ENCODE measurements around the gene SAMD5. TPM values are rescaled to one million over a fixed set of nuclear protein-coding genes. Genes with fewer than 3 reads are reported as not detected.
"Not testable (repeated sequence)": the region's sequence is repeated elsewhere in the genome, so short reads cannot be mapped to it uniquely, and the experiment has no call there.

Gene SAMD5
- total RNA-seq, 2 donors from 2014 or later = not detected

- Mint-ChIP-seq H3K36me3 (no peaks in the 10 kb centered on the region), H3K27ac (no peak overlapping the region), H3K9me3 (peaks cover 0 to 4% of the 10 kb centered on the region in 2 donors)
- ATAC-seq (no peak), DNase-seq (ENCODE audit: low spot score in 2 of 2) (no peak)
Measured at GRCh38 chr6:147514831-147515230, 6.3 kb downstream of the SAMD5 start.

DNA sequence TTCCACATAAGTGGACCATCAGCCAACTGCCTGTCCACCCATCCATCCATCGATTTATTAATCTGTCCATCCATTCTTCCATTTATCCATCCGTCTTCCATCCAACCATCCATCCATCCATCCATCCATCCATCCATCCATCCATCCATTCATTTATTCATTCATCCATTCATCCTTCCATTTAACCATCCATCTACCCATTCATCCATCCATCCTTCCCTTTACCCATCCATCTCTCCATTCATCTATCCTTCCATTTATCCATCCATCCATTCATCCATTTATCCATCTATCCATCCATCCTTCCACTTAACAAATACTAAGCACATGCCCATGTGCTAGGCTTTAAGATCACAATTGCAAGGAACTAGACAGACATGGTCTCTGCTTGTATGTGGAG, 6.8 kb downstream of the SAMD5 start:
- ATAC-seq = no peak
- H3K9me3 Mint-ChIP-seq = peaks cover 0 to 4% of the 10 kb centered on the region in 2 donors

GRCh38 chr6:147522597-147522996, 14.1 kb downstream of the SAMD5 start:
- DNase-seq (ENCODE audit: low spot score in 2 of 2) (no peak), ATAC-seq (no peak)
- Mint-ChIP-seq H3K9me3 (no peaks in the 10 kb centered on the region), H3K36me3 (no peaks in the 10 kb centered on the region), H3K27ac (no peak overlapping the region)

More for the DNA sequence above, 6.8 kb downstream of the SAMD5 start:
- Mint-ChIP-seq H3K36me3 (no peaks in the 10 kb centered on the region), H3K27ac (no peak overlapping the region)
- DNase-seq (ENCODE audit: low spot score in 2 of 2) = no peak

DNA sequence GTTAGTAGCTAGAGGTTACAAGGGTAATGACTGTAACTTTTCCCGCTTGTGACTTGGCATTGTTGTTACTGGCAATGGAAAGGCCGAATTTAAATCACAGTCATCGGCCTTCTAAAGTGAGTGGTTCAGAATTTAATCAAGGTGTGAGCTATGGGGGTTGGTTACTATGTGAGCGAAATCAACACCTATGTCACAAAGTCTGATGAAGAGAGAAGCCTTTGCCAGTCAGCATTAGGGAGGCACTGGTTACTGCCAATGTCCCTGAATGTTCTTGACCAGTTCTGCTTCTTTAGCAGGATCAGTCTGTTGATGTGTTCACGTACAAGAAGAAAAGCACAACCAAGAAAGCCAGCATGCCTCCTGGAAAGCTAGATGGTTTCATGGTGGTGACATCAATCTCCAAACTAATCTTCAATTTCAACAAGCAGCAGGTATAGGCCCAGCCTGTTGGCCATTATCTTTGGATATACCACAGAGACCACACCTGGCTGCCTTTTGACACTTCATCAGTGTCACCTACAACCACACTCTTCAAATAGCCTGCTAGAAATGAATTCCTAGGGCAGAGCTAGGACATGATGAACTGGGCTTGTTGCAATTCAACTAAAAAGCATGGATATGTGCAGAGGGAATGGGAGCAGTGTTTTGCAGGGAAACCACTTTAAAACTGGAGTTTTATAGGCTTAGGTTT, 17.2 kb downstream of the SAMD5 start:
- DNase-seq (ENCODE audit: low spot score in 2 of 2) (no peak), ATAC-seq (no peak)
- Mint-ChIP-seq H3K9me3 (no peaks in the 10 kb centered on the region), H3K36me3 (no peaks in the 10 kb centered on the region), H3K27ac (no peak overlapping the region)

DNA sequence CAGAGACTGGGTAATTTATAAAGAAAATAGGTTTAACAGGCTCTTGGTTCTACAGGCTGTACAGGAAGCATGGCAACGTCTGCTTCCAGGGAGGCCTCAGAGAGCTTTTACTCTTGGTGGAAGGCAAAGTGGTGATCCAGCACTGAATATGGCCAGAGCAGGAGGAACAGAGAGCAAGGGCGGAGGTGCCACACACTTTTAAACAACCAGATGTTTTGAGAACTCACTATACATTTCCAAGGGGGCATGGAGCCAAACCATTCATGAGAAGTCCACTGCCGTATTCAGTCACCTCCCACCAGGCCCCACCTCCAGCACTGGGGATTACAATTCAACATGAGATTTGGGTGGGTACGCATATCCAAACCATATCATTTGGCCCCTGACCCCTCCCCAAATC, 18.7 kb downstream of the SAMD5 start:
- H3K9me3 Mint-ChIP-seq = no peaks in the 10 kb centered on the region
- no peaks in the 10 kb centered on the region for H3K36me3 Mint-ChIP-seq
- ATAC-seq = no peak
- DNase-seq (ENCODE audit: low spot score in 2 of 2) = no peak
- H3K27ac Mint-ChIP-seq = no peak overlapping the region

DNA sequence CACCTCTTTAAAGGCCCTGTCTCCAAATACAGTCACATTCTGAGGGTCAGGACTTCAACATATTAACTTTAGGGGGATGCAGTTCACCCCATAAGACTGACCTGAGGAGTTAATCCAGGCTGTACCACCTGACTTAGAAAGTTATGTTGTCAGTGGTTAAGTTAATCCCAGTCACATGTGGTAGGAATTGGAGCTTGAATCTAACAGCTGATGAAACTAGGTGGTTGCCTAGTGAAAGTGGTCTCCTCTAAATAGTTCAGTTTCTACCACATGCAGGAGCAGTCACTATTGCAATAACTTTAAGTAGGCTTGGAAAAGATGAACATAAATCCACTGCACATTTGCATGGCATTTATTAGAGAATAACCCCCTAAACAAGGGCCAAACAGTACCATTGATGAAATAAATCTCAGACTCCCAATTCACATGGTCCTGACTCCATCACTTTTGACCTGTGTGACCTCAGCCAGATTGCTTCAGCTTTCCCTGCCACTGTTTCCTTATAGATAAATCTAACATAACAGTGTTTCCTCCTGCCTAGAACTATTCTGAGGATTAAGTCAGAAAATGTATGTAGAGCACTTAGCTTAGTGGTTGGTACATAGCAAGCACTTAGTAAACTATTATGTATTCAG, 20.1 kb downstream of the SAMD5 start:
- Mint-ChIP-seq H3K36me3 (peaks cover 0 to 6% of the 10 kb centered on the region in 2 donors), H3K9me3 (no peaks in the 10 kb centered on the region), H3K27ac (no peak overlapping the region)
- DNase-seq (ENCODE audit: low spot score in 2 of 2) = no peak
- ATAC-seq = no peak

DNA sequence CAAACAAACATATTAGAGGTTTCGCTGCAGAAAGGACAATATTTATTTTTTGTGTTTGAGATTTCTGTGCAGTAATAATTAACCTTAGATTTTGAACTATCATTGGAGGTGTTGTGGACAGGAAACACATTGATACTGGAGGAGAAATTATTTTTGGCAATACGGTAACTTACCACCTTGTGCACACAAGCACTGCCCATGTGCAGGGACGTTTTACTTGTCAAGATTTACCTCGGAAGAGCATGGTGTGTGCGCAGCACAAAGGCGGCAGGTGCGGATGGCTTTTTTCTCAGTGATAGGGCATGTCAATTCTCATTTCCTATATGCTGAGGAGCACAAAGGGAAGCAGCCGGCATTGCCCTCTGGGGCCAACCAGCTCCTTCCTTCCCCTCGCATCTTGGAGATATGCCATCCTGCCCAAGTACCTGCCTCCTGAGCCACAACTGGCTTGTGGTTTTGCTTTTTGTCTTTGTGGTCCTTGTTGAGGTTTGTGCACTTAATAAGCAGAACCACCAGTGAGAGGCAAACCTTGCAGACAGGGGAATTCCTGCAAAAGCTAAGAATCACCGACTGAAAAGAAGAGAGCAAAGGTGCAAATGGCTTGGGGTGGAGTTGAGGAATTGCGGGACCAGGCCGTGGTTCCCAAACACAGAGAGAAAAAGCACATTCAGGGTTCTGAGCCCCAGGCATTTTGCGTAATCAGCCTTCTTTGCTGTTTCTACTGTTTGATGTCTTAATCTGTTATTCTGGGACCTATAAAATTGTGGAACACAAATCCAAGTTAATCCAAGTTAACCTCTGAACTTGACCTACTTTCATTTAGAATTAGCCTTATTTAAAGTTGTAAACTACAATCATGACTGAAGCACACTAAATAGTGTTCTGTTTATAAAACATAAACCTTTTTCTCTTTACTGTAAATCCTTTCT, 21.9 kb downstream of the SAMD5 start:
- no peaks in the 10 kb centered on the region for H3K9me3 Mint-ChIP-seq
- no peak for ATAC-seq
- peaks cover 0 to 6% of the 10 kb centered on the region in 2 donors for H3K36me3 Mint-ChIP-seq
- H3K27ac Mint-ChIP-seq = no peak overlapping the region
- DNase-seq (ENCODE audit: low spot score in 2 of 2) = no peak

- no peak for DNase-seq (ENCODE audit: low spot score in 2 of 2)
- H3K36me3 Mint-ChIP-seq = peaks cover 0 to 6% of the 10 kb centered on the region in 2 donors
- no peaks in the 10 kb centered on the region for H3K9me3 Mint-ChIP-seq
- no peak for ATAC-seq
- H3K27ac Mint-ChIP-seq = no peak overlapping the region
Measured at GRCh38 chr6:147531321-147531720, 22.8 kb downstream of the SAMD5 start.

DNA sequence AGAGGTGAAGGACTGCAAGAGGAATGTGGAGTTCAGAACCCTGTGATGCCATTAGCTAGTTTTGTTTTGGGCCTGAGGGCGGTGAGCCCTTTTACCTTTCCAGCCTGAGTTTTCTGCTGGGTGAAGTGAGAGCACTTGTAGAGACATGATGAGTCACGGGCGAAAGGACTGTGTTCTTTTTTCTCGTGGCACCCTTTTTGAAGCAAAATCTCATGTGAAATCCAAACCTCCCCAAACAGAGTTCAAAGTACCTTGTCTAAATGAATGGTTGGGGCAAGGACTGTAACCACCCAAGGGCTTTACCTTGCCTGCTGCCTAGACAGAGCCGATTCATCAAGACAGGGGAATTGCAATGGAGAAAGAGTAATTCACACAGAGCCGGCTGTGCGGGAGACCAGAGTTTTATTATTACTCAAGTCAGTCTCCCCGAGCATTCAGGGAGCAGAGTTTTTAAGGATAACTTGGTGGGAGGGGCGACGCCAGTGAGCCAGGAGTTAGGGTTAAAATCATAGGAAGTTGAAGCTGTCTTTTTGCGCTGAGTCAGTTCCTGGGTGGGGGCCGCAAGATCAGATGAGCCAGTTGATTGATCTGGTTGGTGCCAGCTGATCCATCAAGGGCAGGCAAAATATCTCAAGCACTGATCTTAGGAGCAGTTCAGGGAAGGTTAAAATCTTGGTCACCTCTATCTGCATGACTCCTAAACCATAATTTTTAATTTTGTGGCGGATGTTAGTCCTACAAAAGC, 25.8 kb downstream of the SAMD5 start:
- ATAC-seq (no peak), DNase-seq (ENCODE audit: low spot score in 2 of 2) (no peak)
- Mint-ChIP-seq H3K36me3 (peaks cover 0 to 6% of the 10 kb centered on the region in 2 donors), H3K9me3 (no peaks in the 10 kb centered on the region), H3K27ac (no peak overlapping the region)

- H3K27ac Mint-ChIP-seq = no peak overlapping the region
- no peak for DNase-seq (ENCODE audit: low spot score in 2 of 2)
- no peak for ATAC-seq
- H3K36me3 Mint-ChIP-seq = no peaks in the 10 kb centered on the region
- H3K9me3 Mint-ChIP-seq = peaks cover 6 to 8% of the 10 kb centered on the region in 2 donors
Measured at GRCh38 chr6:147538821-147539220, 30.3 kb downstream of the SAMD5 start.

- no peak for DNase-seq (ENCODE audit: low spot score in 2 of 2)
- no peak for ATAC-seq
- H3K36me3 Mint-ChIP-seq = no peaks in the 10 kb centered on the region
- no peak overlapping the region for H3K27ac Mint-ChIP-seq
- H3K9me3 Mint-ChIP-seq = peaks cover 6 to 8% of the 10 kb centered on the region in 2 donors
Measured at GRCh38 chr6:147540075-147540474, 31.6 kb downstream of the SAMD5 start.

- not testable (repeated sequence) for H3K27ac Mint-ChIP-seq
Measured at GRCh38 chr6:147542436-147542835, 33.9 kb downstream of the SAMD5 start.

DNA sequence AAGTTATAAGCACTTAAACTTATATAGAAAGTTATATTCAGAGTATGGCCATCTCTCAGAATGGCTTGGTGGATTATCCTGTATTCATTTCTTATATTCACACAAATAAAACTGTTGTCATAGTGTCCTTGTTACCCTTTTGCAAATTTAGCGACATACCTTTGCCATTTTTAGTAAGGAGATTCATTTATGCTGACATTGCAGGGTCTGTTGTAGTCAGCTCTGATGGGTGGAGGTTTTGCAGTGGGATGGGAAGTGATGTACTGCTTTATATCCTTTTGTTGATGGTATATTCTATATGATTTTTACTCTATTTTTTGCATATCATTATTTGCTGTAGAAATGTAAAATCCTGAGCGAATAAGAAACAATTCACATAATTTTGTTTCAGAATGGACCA, 35.9 kb downstream of the SAMD5 start:
- Mint-ChIP-seq H3K36me3 (no peaks in the 10 kb centered on the region), H3K9me3 (peaks cover 8% of the 10 kb centered on the region in 2 donors), H3K27ac (no peak overlapping the region)
- ATAC-seq (no peak), DNase-seq (ENCODE audit: low spot score in 2 of 2) (no peak)

More at GRCh38 chr6:147542436-147542835, 33.9 kb downstream of the SAMD5 start:
- not testable (repeated sequence) for DNase-seq (ENCODE audit: low spot score in 2 of 2); ATAC-seq; H3K36me3 Mint-ChIP-seq; H3K9me3 Mint-ChIP-seq

DNA sequence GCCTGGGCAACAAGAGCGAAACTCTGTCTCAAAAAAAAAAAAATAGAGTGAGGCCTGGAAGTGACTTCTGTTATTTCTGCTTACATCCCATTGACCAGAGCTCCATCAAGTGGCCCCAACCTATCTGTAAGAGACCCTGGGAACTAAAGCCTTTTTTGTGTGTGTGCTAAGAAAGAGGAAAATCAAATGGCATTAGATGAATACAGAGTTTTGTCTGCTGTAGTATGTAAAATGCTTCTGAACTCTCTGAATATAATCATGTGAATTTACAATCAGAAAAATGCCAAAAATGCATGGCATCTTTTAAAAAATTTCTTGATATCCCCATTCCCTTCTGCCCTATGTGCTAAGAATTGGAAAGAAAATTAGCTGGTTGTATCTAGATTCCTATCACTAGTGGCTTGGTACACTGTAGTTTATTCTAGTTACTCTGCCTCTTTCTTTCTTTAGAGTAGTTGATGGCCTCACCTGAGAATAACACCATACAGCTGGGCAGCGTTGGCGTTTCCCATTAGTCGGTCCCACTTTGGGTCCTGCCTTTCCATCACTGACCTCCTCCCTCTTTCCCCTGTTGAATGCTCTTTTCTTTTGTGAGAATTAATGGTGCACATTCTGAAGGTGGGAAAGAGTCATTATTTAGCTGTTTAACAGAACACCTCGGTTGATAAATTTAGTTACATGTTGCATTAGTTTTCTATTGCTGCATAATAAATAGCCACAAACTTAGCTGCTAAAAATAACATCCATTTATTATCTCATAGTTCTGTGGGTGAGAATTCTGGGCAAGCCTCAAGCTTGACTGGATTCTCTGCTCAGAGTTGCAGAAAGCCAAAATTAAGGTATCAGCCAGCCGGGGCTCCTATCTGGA, 38.2 kb downstream of the SAMD5 start:
- DNase-seq (ENCODE audit: low spot score in 2 of 2) (no peak), ATAC-seq (no peak)
- H3K27ac Mint-ChIP-seq = no peak overlapping the region
- no peaks in the 10 kb centered on the region for H3K36me3 Mint-ChIP-seq
- H3K9me3 Mint-ChIP-seq = peaks cover 0 to 4% of the 10 kb centered on the region in 2 donors

DNA sequence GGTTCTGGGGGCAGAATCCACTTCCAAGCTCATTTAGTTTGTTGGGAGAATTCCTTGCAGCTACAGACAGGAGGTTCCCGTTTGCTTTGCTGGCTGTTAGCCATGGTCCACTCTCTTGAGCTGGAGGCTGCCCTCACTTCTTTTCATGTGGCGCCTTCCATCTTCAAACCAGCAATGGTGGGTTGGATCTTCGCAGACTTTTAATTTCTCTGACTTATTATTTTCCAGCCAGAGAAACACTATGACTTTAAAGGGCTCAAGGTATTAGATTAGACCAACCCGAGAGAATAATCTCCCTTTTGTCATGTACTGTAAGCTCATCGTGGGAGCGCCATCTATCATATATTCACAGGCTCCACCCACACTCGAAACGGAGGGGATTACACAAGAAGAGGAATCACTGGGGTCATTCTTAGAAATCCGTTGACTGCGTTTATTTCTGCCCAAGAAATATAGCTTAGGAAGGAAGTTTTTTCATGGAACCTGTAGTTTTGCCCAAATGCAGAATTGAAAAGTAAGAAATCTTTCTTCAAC, 38.9 kb downstream of the SAMD5 start:
- H3K9me3 Mint-ChIP-seq = peaks cover 0 to 4% of the 10 kb centered on the region in 2 donors
- no peak for ATAC-seq

More for the DNA sequence above, 38.9 kb downstream of the SAMD5 start:
- Mint-ChIP-seq H3K27ac (no peak overlapping the region), H3K36me3 (no peaks in the 10 kb centered on the region)
- no peak for DNase-seq (ENCODE audit: low spot score in 2 of 2)

Measured in activated naive CD4-positive, alpha-beta T cell treated with anti-CD3 and anti-CD28 coated beads, Interleukin-2, amount 50 U/mL, for 72 hours (primary cell).